Right renal cortex interstitium (tissue), 3 donors: ENCODE measurements around the gene CFAP74. TPM values are rescaled to one million over a fixed set of nuclear protein-coding genes. Genes with fewer than 3 reads are reported as not detected.

ENCODE experiments used
- DNase-seq, 3 donors: peaks; one replicate each; pipeline ENCODE4 v3.0.0-alpha.2; 2013; ENCODE audit warnings: low read depth in 3 of 3, low spot score in 2 of 3
- polyA plus RNA-seq, 3 donors: library from polyadenylated mRNA; unstranded; fragments of 120-200 nt; gene quantifications; one replicate each; pipeline ENCODE4 v1.2.1, GENCODE V29; 2013; ENCODE audit not compliant: insufficient read length in 3 of 3

The CFAP74 gene
- polyA plus RNA-seq, 3 donors, result 0.53 to 0.71 (median 0.57) TPM

- no peak for DNase-seq
These were observed 84.7 kb downstream of the CFAP74 start, which contains the start of gene TMEM52 for GRCh38 chr1:1918901-1919303. Gene TMEM52 (minus strand): TSS chr1:1919279. CDS start chr1:1919265, 14 bp downstream.

DNA sequence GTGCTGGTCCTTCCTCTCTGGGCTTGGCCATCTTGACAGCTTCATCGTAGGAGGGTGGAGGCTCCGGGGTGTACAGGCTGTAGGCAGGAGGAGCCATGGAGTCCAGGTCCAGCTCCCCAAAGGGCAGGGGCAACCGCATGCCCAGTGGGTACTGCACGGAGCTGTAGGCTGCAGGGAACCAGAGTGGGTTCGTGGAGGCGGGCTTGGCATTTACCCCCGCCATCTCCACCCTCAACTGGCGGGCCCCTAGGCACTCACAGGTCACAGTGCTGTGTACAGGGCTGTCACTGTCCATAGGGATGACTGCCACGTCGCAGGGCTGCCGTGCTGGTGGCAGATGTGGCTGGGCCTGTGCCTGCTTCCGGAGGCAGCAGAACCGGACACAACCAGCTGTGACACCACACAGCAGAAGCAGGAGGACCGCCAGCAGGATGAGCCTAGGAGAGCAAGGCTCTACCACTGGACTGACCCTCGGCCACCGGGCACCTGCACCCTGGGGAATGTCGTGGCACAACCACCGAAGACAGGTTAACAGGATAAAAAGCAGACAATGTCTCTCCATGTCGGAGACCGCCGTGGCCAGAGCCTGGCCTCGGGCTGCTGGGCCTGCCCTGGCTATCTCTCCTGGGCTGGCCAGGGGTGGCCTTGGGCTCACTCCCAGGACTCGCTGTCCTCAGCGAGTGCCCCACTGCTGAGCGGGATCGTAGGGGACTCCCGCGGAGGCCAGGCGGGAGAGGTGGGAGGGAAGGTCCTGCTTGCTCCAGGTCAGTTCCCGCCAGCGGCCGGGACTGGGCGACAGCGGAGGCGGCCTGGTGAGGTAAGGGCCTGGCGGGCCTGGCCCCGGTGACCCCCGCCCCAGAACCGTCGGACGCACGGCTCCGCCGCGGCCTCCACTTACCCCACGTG lies 85.3 kb downstream of the CFAP74 start:
- DNase-seq, result no peak

DNA sequence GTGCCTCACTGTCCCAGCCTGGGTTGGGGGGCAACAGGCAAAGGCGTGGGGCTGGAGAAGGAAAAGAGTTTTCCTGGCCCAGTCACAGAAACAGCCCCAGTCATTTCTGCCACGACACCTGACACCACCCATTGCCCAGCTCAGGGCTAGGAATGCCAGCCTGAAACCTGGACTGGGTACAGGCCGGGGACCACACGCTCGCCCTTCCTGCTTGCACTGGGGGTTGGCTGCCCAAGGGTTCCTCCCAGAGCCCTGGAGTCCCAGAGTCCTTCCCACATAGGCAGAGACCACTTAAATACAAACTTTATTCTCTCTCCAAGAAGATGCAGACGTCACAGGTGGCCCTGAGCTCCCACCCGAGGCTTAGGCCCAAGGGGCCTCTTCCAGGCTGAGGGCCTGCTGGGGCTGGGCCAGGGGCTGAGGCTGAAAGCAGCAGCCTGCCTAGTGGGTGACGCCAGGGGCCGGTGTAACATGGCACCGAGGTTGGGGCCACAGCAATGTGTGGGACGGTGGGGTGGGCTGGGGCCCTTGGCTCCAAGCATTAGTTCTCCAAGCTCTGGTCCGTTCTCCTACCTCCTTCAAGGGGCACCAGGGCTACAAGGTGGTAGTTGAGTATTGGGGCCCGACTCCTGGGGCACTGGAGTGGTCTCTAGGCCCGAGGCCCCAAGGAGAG lies 86.1 kb downstream of the CFAP74 start:
- no peak for DNase-seq

GRCh38 chr1:1916851-1917251 lies 86.7 kb downstream of the CFAP74 start:
- no peak for DNase-seq

- no peak for DNase-seq
These were observed 87.4 kb downstream of the CFAP74 start for GRCh38 chr1:1915911-1916840.

- DNase-seq, result no peak
These were observed 88.5 kb downstream of the CFAP74 start, which contains the start of gene CALML6 for GRCh38 chr1:1914971-1915692. Gene CALML6 (plus strand): TSS chr1:1915260. CDS start chr1:1915281, 21 bp downstream.

DNA sequence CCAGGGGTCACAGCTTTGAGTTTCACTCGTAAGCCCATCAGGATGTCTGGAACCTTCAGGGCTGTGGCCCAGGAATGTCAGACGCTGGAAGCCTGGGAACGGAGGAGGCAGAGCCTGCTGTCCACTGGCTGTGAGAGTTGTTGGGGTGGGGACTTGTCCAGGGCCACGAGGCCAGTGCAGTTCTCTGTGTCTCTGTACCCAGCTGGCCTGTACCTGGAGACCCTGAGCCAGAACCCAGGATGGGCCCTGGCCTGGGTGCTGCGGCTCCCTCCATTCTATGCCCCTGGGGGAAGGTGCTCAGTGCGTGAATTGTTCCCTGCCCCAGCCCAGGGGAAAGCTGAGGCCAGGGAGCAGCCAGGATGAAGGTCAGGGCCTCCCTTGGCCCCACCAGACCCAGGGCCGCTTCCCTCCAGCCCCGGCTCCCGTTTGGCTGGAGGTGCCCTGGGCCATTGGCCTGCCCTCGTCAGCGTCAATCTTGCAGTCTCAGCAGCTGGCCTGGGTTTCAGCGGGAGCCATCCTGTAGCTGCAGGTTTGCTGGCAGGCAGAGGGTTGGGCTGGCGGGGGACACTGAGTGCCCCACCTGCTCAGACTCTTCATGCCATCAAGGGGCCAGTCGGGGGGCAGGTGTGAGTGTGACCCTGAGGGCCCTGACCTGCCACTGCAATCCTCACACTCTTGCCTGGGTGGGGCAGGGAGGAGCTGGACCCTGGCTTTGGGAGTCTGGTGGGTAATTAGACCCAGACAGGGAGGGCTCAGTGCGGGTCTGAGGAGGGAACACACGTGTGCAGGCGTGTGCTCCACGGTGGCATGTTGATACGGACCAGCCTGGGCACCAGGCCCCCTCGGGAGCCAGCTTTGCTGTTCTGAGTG lies 89.2 kb downstream of the CFAP74 start:
- DNase-seq, result no peak

- no peak for DNase-seq
These were observed 92.1 kb downstream of the CFAP74 start for GRCh38 chr1:1911350-1912041.

DNA sequence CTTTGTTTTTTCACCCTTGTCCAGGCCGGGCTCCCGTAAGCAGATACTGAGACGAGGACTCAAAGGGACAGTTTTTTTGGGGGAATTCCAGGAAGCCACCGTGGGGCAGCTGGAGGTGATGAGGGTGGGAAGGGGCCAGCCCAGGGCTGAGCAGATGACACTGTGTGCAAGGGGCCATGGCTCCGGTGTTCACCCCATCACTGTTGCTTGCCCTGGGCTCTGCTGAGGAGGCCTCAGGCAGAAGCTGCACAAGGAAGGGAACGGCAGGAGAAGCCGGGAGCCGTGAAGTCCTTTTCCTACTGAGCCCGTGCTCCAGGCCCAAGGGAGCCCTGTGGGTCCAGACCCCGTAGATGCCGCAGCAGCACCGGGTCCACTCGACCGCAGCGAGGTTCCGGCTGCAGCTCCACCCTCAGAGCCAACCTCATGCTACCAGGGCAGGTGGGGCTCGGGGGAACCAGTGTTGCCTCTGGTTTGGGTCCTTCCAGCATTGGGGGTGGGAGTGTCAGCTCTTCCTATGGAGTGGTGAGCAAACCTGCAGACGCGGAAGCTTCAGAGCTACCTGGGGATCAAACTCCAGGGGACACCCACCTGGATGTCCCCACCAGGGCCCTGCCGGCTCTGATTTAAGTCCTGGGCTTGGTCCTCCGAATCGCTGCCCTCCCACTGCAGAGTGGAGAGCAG lies 92.8 kb downstream of the CFAP74 start:
- DNase-seq, result no peak

DNA sequence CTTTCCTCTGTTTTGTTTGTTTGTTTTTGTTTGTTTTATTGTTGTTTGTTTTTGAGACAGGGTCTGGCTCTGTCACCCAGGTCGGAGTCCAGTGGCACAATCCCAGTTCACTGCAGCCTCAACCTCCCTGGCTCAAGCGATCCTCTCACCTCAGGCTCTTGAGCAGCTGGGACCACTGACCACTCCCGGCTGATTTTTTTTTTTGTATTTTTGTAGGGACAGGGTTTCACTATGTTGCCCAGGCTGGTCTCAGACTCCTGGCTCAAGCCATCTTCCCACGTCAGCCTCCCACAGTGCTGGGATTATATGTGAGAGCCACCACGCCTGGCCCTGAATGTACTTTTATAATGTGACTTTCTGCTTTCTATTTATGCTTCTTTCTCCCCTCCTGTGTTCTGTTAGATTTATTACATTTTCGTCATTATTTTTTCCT lies 93.5 kb downstream of the CFAP74 start:
- DNase-seq, result no peak

DNA sequence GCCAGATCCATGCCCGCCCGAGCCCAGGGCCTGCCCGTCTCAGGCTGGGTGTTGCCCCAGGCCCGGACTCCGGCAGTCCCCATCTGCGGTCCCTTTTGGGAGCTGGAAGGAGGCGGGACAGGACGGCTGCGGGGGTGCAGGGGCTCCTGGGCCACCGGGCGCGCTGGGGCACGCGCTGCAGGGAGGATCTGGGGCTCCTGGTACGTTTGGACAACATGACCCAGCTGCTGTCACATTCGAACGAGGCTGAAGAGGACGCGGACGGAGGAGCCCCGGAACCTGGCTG lies 95.1 kb downstream of the CFAP74 start:
- no peak for DNase-seq

- DNase-seq, result no peak
These were observed 96.4 kb downstream of the CFAP74 start for GRCh38 chr1:1907098-1907736.

- peak in 1 of 3 donors; percentile 73 for DNase-seq
These were observed 97.1 kb downstream of the CFAP74 start for GRCh38 chr1:1906185-1907097.

DNA sequence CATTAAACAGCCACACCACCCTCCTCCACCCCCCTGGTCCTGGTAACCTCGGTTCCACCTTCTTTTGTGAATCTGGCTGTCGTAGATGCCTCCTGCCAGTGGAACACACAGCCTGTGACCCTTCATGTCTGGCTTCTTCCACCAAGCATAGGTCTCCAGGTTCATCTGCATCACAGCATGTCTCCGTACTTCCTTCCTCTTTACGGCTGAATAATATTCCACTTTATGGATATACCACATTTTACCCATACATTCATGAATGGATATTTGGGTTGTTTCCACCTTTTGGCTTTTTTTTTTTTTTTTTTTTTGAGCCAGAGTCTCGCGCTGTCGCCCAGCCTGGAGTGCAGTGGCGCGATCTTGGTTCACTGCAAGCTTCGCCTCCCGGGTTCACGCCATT lies 100.4 kb downstream of the CFAP74 start:
- no peak for DNase-seq

GRCh38 chr1:1901641-1902294 lies 101.8 kb downstream of the CFAP74 start:
- DNase-seq, result no peak
